ENCODE data around the gene ELFN2.

DNA sequence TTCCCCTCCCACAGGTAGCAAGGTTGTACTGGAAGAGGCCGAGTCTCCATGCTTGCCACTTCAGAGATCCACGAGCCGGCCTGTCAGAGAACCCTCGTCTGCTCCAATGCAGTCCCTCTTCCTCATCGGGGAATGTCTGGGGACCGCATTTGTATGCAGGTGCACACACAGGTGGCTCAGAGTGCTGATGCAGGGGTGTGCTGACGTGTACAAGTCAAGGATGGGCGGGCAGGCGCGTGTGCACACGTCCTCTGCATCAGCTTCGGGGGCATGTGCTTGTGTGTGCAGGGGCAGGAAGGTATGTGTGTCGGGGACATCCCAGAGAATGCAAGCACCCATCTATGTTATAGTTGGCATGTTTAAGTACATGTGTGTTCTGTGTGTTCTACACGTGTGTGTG lies 49.4 kb downstream of the ELFN2 start:
- TF ChIP-seq FOXM1 (IDR thresholded peaks at IDR 0.05; ENCODE audit: borderline replicate concordance), result no peak
- TF ChIP-seq FOXA1 (IDR thresholded peaks at IDR 0.05), result no peak
- TF ChIP-seq L3MBTL2 (conservative IDR thresholded peaks at IDR 0.05), result no peak
- no peak for TF ChIP-seq LEF1 (IDR thresholded peaks at IDR 0.05; ENCODE audit: borderline replicate concordance)
- TF ChIP-seq, protein P1, sequence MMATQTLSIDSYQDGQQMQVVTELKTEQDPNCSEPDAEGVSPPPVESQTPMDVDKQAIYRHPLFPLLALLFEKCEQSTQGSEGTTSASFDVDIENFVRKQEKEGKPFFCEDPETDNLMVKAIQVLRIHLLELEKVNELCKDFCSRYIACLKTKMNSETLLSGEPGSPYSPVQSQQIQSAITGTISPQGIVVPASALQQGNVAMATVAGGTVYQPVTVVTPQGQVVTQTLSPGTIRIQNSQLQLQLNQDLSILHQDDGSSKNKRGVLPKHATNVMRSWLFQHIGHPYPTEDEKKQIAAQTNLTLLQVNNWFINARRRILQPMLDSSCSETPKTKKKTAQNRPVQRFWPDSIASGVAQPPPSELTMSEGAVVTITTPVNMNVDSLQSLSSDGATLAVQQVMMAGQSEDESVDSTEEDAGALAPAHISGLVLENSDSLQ (IDR thresholded peaks at IDR 0.05), result no peak
- TF ChIP-seq FOXK2 (IDR thresholded peaks at IDR 0.05), result no peak
- TF ChIP-seq ARNT (IDR thresholded peaks at IDR 0.05), result no peak
- no peak for TF ChIP-seq SUZ12 (IDR thresholded peaks at IDR 0.05)
- TF ChIP-seq SP1 (IDR thresholded peaks at IDR 0.05), result no peak
- no peak for TF ChIP-seq TARDBP (IDR thresholded peaks at IDR 0.05)
- TF ChIP-seq BHLHE40 (IDR thresholded peaks at IDR 0.05; ENCODE audit: borderline replicate concordance), result no peak
